ENCODE measurements around the gene LEMD2. TPM values are rescaled to one million over a fixed set of nuclear protein-coding genes. Genes with fewer than 3 reads are reported as not detected.

The LEMD2 gene
- total and polyA plus RNA-seq, 9 of the 15 experiments (the other 6 are each of a cell fraction or from before 2014, with no cell fraction given), result 0.32 to 46.3 (median 30.8) TPM

- no peak for TF ChIP-seq ZBTB40 (IDR thresholded peaks at IDR 0.05)
- no peak for TF ChIP-seq ZBTB40 (CRISPR knock-in tag; IDR thresholded peaks at IDR 0.05)
- TF ChIP-seq DNMT1 (IDR thresholded peaks at IDR 0.05), result no peak
- no peak for TF ChIP-seq ZNF253 (CRISPR knock-in tag; conservative IDR thresholded peaks at IDR 0.05)
- TF ChIP-seq BACH1 (tag; IDR thresholded peaks at IDR 0.05), result no peak
- no peak for TF ChIP-seq ESRRB (CRISPR knock-in tag; IDR thresholded peaks at IDR 0.05; ENCODE audit: borderline replicate concordance)
- TF ChIP-seq ZNF184 (CRISPR knock-in tag; IDR thresholded peaks at IDR 0.05), result no peak
- TF ChIP-seq SUPT5H (IDR thresholded peaks at IDR 0.05), result no peak
- no peak for TF ChIP-seq PCBP1 (IDR thresholded peaks at IDR 0.05; ENCODE audit: low read depth, low read length, poor library complexity, severe bottlenecking)
- TF ChIP-seq PHF20 (IDR thresholded peaks at IDR 0.05; ENCODE audit: partially characterized antibody), result no peak
- TF ChIP-seq HMBOX1 (IDR thresholded peaks at IDR 0.05), result 0 out of 2 replicates have a peak, but pooled peaks have one; percentile 25
- TF ChIP-seq HLTF (IDR thresholded peaks at IDR 0.05), result no peak
- TF ChIP-seq BCLAF1 (IDR thresholded peaks at IDR 0.05; ENCODE audit: borderline replicate concordance in 1 of 2, control insufficient read depth in 1 of 2, low read depth in 2 of 2, low read length in 1 of 2), result no peak
- TF ChIP-seq MTA2 (IDR thresholded peaks at IDR 0.05; ENCODE audit: low read depth), result no peak
Observed at GRCh38 chr6:33787346-33787953, 1.5 kb downstream of the LEMD2 start (continued).

Measured in K562 (cell line).